Mucosa of gallbladder (tissue), 1 donor: Measurements from ENCODE around the gene PPP2R5C. TPM values are rescaled to one million over a fixed set of nuclear protein-coding genes. Genes with fewer than 3 reads are reported as not detected.
"Not testable (repeated sequence)": the region's sequence is repeated elsewhere in the genome, so short reads cannot be mapped to it uniquely, and the experiment has no call there.

Experiments
- DNase-seq: peaks from one replicate; pipeline ENCODE4 v3.0.0-alpha.2; 2020; ENCODE audit warnings: low spot score
- total RNA-seq: library from RNA; stranded (reverse); gene quantifications from one replicate; pipeline ENCODE4 v1.2.1, GENCODE V29; 2021
- donor health status: DM: no; HTN: no; CAD: no.

The PPP2R5C gene
- 134 TPM for total RNA-seq

- peak; percentile 90 for DNase-seq
Observed at GRCh38 chr14:101761032-101761880, at the start of gene PPP2R5C. PPP2R5C (plus strand) TSS chr14:101761709; CDS start chr14:101761894, 185 bp downstream.

GRCh38 chr14:101711857-101712233, 49.7 kb upstream of the PPP2R5C start:
- not testable (repeated sequence) for DNase-seq

- DNase-seq = not testable (repeated sequence)
Observed at GRCh38 chr14:101712341-101712740, 49.2 kb upstream of the PPP2R5C start.

GRCh38 chr14:101713091-101713490, 48.4 kb upstream of the PPP2R5C start:
- DNase-seq = not testable (repeated sequence)

- no peak for DNase-seq
Observed at GRCh38 chr14:101713621-101714349, 47.7 kb upstream of the PPP2R5C start.

- DNase-seq = no peak
Observed at GRCh38 chr14:101714394-101714793, 47.1 kb upstream of the PPP2R5C start.

GRCh38 chr14:101715210-101716076, 46.1 kb upstream of the PPP2R5C start:
- no peak for DNase-seq

GRCh38 chr14:101716077-101716950, 45.2 kb upstream of the PPP2R5C start:
- DNase-seq = no peak

GRCh38 chr14:101716956-101717662, 44.4 kb upstream of the PPP2R5C start:
- DNase-seq = no peak

GRCh38 chr14:101717663-101718490, 43.6 kb upstream of the PPP2R5C start:
- no peak for DNase-seq

GRCh38 chr14:101719045-101719645, 42.4 kb upstream of the PPP2R5C start:
- DNase-seq = no peak

- DNase-seq = no peak
Observed at GRCh38 chr14:101719708-101720107, 41.8 kb upstream of the PPP2R5C start.

GRCh38 chr14:101721111-101721510, 40.4 kb upstream of the PPP2R5C start:
- DNase-seq = no peak

- peak; percentile 61 for DNase-seq
Observed at GRCh38 chr14:101721951-101722661, 39.4 kb upstream of the PPP2R5C start.

GRCh38 chr14:101723061-101723595, 38.4 kb upstream of the PPP2R5C start:
- no peak for DNase-seq

- DNase-seq = not testable (repeated sequence)
Observed at GRCh38 chr14:101725652-101726051, 35.9 kb upstream of the PPP2R5C start.

- DNase-seq = no peak
Observed at GRCh38 chr14:101726295-101726953, 35.1 kb upstream of the PPP2R5C start.

GRCh38 chr14:101726954-101727302, 34.6 kb upstream of the PPP2R5C start:
- DNase-seq = no peak
